Uterus (tissue), 4 donors: Measurements from ENCODE around the gene TOGARAM2. TPM values are rescaled to one million over a fixed set of nuclear protein-coding genes. Genes with fewer than 3 reads are reported as not detected.

Experiments
- DNase-seq, 2 donors: peaks; one replicate each; pipeline ENCODE4 v3.0.0-alpha.2; 2019 to 2020
- H3K27ac ChIP-seq, 2 donors: fragments of 200-600 bp; sonication (generic); 1 replicate in 1 of 2; 2 replicates in 1 of 2; pipeline ENCODE4 v1.5.1; 2016 to 2018
- H3K27me3 ChIP-seq, 2 donors: fragments of 200-600 bp; sonication (generic); one replicate each; pipeline ENCODE4 v1.5.1; 2018 to 2019; ENCODE audit warnings: control low read depth in 1 of 2
- H3K36me3 ChIP-seq, 2 donors: fragments of 200-600 bp; sonication (generic); one replicate each; pipeline ENCODE4 v1.5.1; 2019; ENCODE audit warnings: control low read depth in 1 of 2
- H3K4me1 ChIP-seq, 2 donors: fragments of 200-600 bp; sonication (generic); one replicate each; pipeline ENCODE4 v1.5.1; 2018 to 2019; ENCODE audit warnings: control low read depth in 1 of 2
- H3K4me3 ChIP-seq, 2 donors: fragments of 200-600 bp; sonication (generic); 1 replicate in 1 of 2; 2 replicates in 1 of 2; pipeline ENCODE4 v1.5.1; 2018 to 2019; ENCODE audit warnings: mild to moderate bottlenecking in 1 of 2
- H3K9me3 ChIP-seq, 2 donors: fragments of 200-600 bp; sonication (generic); one replicate each; pipeline ENCODE4 v1.5.1; 2019; ENCODE audit warnings: control low read depth in 1 of 2
- CTCF ChIP-seq, 4 experiments: fragments of 200-600 bp in 2 of 4; fragments of 450-650 bp in 2 of 4; sonication (generic) in 2 of 4; IDR thresholded peaks; one replicate each; pipeline ENCODE4 v1.5.1; 2016 to 2019; ENCODE audit warnings: antibody characterized with exemption in 4 of 4, mild to moderate bottlenecking in 2 of 4, moderate library complexity in 1 of 4
- POLR2A ChIP-seq, 2 donors: fragments of 450-650 bp; IDR thresholded peaks; one replicate each; pipeline ENCODE4 v1.6.1; 2016; ENCODE audit warnings: antibody characterized with exemption in 2 of 2, mild to moderate bottlenecking in 1 of 2, moderate library complexity in 1 of 2
- intact Hi-C: fragments of 100-400 bp; cut with DNase I; formaldehyde crosslinking; loops from one replicate; pipeline ENCODE4 v1.15.1; 2023; ENCODE audit warnings: low total_unique reads
- total RNA-seq, 4 donors: library from RNA; depleted of rRNA in 3 of 4; stranded (reverse); fragments of >200 nt in 3 of 4; gene quantifications; one replicate each; pipeline versions ENCODE4 v1.1.0 to v1.2.4, GENCODE V29; 2014 to 2023
- donor health status: DM: yes; HTN: yes; CAD: no.

Gene TOGARAM2
- total RNA-seq, 4 donors from 2014 or later: 0.61 to 1.5 TPM; not detected in 2

DNA sequence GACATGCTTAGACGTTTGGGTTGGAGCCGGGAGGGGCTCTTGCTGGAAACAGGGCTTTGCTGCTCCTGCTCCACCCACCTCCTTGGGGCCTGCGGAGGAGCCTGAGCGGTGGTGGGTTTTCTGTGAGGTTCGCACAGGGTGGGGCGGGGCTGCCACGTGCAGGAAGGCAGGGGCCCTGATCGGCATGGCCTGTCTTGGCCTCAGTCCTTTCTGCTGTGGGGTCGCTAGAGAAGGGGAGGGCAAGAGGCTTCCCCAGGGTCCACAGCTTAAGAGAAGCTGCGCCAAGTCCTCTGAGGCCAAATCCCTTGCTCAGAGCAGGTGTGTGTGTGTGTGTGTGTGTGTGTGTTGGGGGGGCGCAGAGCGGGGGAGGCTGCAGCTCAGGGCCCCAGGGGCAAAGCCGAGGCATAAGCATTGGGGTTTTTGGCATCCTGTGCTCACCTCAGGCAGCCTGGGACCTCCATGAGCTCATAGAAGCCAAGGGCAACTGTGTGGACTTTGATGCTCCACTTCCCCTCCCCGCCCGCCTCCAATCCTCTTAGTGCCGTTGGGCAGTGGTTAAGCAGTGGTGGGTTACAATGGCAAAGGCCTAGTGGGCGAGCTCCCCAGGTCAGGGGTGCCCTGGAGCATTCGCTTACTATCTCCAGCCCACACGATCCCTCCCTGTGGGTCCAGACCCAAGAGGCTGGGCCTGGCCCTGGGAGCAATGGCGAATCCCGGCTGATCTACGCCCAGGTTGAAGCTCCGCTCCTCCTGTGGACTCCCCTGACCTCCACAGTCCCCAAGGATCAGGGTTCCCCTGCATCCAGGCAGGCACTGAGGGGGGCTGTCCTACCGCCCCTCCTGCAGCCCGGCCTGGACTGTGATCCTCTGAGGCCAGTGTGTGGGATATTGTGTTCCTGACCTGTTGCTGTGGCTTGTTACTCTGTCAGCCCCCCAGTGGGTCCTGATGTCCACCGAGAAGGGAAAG, 28.9 kb downstream of the TOGARAM2 start:
- H3K27ac ChIP-seq: no peak overlapping the region
- intact Hi-C loops: loop anchor here (2.0 kb wide), 1 partner anchor 69 kb away; no protein-coding TSS in a partner anchor
- no peak overlapping the region for H3K4me3 ChIP-seq
- H3K4me1 ChIP-seq: peaks cover 0 to 14% of the 10 kb centered on the region in 2 donors
- no peaks in the 10 kb centered on the region for H3K27me3 ChIP-seq
- H3K36me3 ChIP-seq: no peaks in the 10 kb centered on the region
- H3K9me3 ChIP-seq: no peaks in the 10 kb centered on the region
- no peak for DNase-seq
- TF ChIP-seq POLR2A (IDR thresholded peaks at IDR 0.05): no peak
- TF ChIP-seq CTCF (IDR thresholded peaks at IDR 0.05): no peak

- Histone ChIP-seq H3K27me3 (no peaks in the 10 kb centered on the region), H3K4me1 (peaks cover 0 to 14% of the 10 kb centered on the region in 2 donors), H3K9me3 (no peaks in the 10 kb centered on the region), H3K27ac (peak overlapping the region in 1 of 2 donors; percentile 29), H3K36me3 (no peaks in the 10 kb centered on the region), H3K4me3 (no peak overlapping the region)
- no peak for TF ChIP-seq CTCF (IDR thresholded peaks at IDR 0.05)
- TF ChIP-seq POLR2A (IDR thresholded peaks at IDR 0.05): no peak
- intact Hi-C loops: no loop called here
- peak in 1 of 2 donors; percentile 28 for DNase-seq
Measured at GRCh38 chr2:29010946-29011345, 29.8 kb downstream of the TOGARAM2 start.

GRCh38 chr2:29011418-29012060, 30.4 kb downstream of the TOGARAM2 start:
- H3K4me1 ChIP-seq: peaks cover 0 to 14% of the 10 kb centered on the region in 2 donors
- no peaks in the 10 kb centered on the region for H3K27me3 ChIP-seq
- H3K27ac ChIP-seq: peak overlapping the region in 1 of 2 donors; percentile 29
- intact Hi-C loops: no loop called here
- no peak overlapping the region for H3K4me3 ChIP-seq
- DNase-seq: peak in 1 of 2 donors; percentile 22
- no peaks in the 10 kb centered on the region for H3K9me3 ChIP-seq
- TF ChIP-seq CTCF (IDR thresholded peaks at IDR 0.05) (no peak), POLR2A (IDR thresholded peaks at IDR 0.05) (no peak)
- no peaks in the 10 kb centered on the region for H3K36me3 ChIP-seq

GRCh38 chr2:29012211-29012681, 31.1 kb downstream of the TOGARAM2 start:
- H3K9me3 ChIP-seq: no peaks in the 10 kb centered on the region
- no peak overlapping the region for H3K4me3 ChIP-seq
- DNase-seq: peak in 1 of 2 donors; percentile 24
- H3K27me3 ChIP-seq: no peaks in the 10 kb centered on the region
- intact Hi-C loops: no loop called here
- H3K27ac ChIP-seq: peak overlapping the region in 1 of 2 donors; percentile 2
- peaks cover 0 to 14% of the 10 kb centered on the region in 2 donors for H3K4me1 ChIP-seq
- H3K36me3 ChIP-seq: no peaks in the 10 kb centered on the region
- TF ChIP-seq CTCF (IDR thresholded peaks at IDR 0.05): no peak
- TF ChIP-seq POLR2A (IDR thresholded peaks at IDR 0.05): no peak
